ENCODE results near the gene RAB3GAP2.
"Not testable (repeated sequence)": the region's sequence is repeated elsewhere in the genome, so short reads cannot be mapped to it uniquely, and the experiment has no call there.

The RAB3GAP2 gene

GRCh38 chr1:220272047-220272840 lies at the start of gene RAB3GAP2:
Gene RAB3GAP2, minus strand, starts transcription at chr1:220272453. Its CDS starts 116 bp downstream, at chr1:220272337.
- DNase-seq = peak; percentile 96

- DNase-seq = no peak
These were observed 49.5 kb upstream of the RAB3GAP2 start for GRCh38 chr1:220321758-220322157.

GRCh38 chr1:220320709-220321108 lies 48.5 kb upstream of the RAB3GAP2 start:
- no peak for DNase-seq

GRCh38 chr1:220318673-220319072 lies 46.4 kb upstream of the RAB3GAP2 start:
- DNase-seq = no peak

- DNase-seq = no peak
These were observed 44.9 kb upstream of the RAB3GAP2 start for GRCh38 chr1:220317161-220317560.

- DNase-seq = no peak
These were observed 44.1 kb upstream of the RAB3GAP2 start for GRCh38 chr1:220316305-220316704.

GRCh38 chr1:220315070-220315839 lies 43.0 kb upstream of the RAB3GAP2 start:
- DNase-seq = no peak

GRCh38 chr1:220313576-220313975 lies 41.3 kb upstream of the RAB3GAP2 start:
- DNase-seq = no peak

- not testable (repeated sequence) for DNase-seq
These were observed 37.9 kb upstream of the RAB3GAP2 start for GRCh38 chr1:220310147-220310546.

GRCh38 chr1:220307607-220308006 lies 35.4 kb upstream of the RAB3GAP2 start:
- DNase-seq = no peak

GRCh38 chr1:220306339-220306738 lies 34.1 kb upstream of the RAB3GAP2 start:
- DNase-seq = no peak

GRCh38 chr1:220303871-220304270 lies 31.6 kb upstream of the RAB3GAP2 start:
- DNase-seq = no peak

GRCh38 chr1:220301630-220302029 lies 29.4 kb upstream of the RAB3GAP2 start:
- DNase-seq = no peak

GRCh38 chr1:220300442-220301121 lies 28.3 kb upstream of the RAB3GAP2 start:
- peak; percentile 42 for DNase-seq

- no peak for DNase-seq
These were observed 27.1 kb upstream of the RAB3GAP2 start for GRCh38 chr1:220299337-220299736.

GRCh38 chr1:220298470-220299205 lies 26.4 kb upstream of the RAB3GAP2 start:
- peak; percentile 33 for DNase-seq

GRCh38 chr1:220296981-220297380 lies 24.7 kb upstream of the RAB3GAP2 start:
- no peak for DNase-seq

- peak; percentile 25 for DNase-seq
These were observed 22.6 kb upstream of the RAB3GAP2 start for GRCh38 chr1:220294846-220295301.

GRCh38 chr1:220291580-220291979 lies 19.3 kb upstream of the RAB3GAP2 start:
- no peak for DNase-seq

GRCh38 chr1:220290140-220290761 lies 18.0 kb upstream of the RAB3GAP2 start:
- no peak for DNase-seq

- DNase-seq = no peak
These were observed 14.9 kb upstream of the RAB3GAP2 start for GRCh38 chr1:220287129-220287528.

GRCh38 chr1:220283625-220284024 lies 11.4 kb upstream of the RAB3GAP2 start:
- no peak for DNase-seq
